ENCODE data around the gene LMO7. TPM values are rescaled to one million over a fixed set of nuclear protein-coding genes. Genes with fewer than 3 reads are reported as not detected.

LMO7 gene
- total and polyA plus RNA-seq, 2 of the 8 experiments (the other 6 are each of a cell fraction or from before 2014, with no cell fraction given): 8.1 to 28.3 TPM

GRCh38 chr13:75798353-75799255, 162.5 kb downstream of the LMO7 start:
- Histone ChIP-seq H4K91ac (replicated peaks; ENCODE audit: insufficient read length, low read length) (no peak overlapping the region), H2BK20ac (ENCODE audit: low read length) (no peak overlapping the region), H3K36me3 (ENCODE audit: control insufficient read depth in 2 of 4, insufficient read depth in 4 of 4, low read length in 3 of 4) (no peaks in the 10 kb centered on the region), H3K79me1 (ENCODE audit: low read depth, low read length) (no peaks in the 10 kb centered on the region), H4K8ac (ENCODE audit: extremely low read depth, insufficient read depth, low read length) (no peak overlapping the region), H3K23ac (ENCODE audit: insufficient read length) (no peak overlapping the region), H3K27ac (ENCODE audit: low read depth, low read length) (no peak overlapping the region), H3K14ac (ENCODE audit: insufficient read length) (no peak overlapping the region), H3K79me2 (ENCODE audit: control insufficient read depth in 1 of 2, insufficient read depth in 2 of 2, low read length in 2 of 2) (no peaks in the 10 kb centered on the region), H3K56ac (replicated peaks; ENCODE audit: insufficient read length, low read depth, low read length) (no peak overlapping the region), H3K27me3 (replicated peaks in 1 of 4; ENCODE audit: control insufficient read depth in 3 of 4, extremely low read depth in 1 of 4, insufficient read depth in 3 of 4, low read length in 3 of 4) (no peaks in the 10 kb centered on the region), H3K4ac (replicated peaks; ENCODE audit: insufficient read length, low read depth, low read length) (no peak overlapping the region), H4K20me1 (replicated peaks in 1 of 2; ENCODE audit: control insufficient read depth in 1 of 2, insufficient read depth in 2 of 2, low read length in 2 of 2) (no peaks in the 10 kb centered on the region), H3K4me3 (ENCODE audit: extremely low read depth in 1 of 4, insufficient read depth in 2 of 4, low read depth in 3 of 4, low read length in 4 of 4) (no peak overlapping the region), H3K9ac (replicated peaks in 1 of 4; ENCODE audit: extremely low read depth in 1 of 4, low read depth in 3 of 4, low read length in 3 of 4) (no peak overlapping the region), H3K18ac (ENCODE audit: extremely low read depth, low read length) (no peak overlapping the region), H2AK5ac (ENCODE audit: low read depth, low read length) (no peak overlapping the region), H2BK12ac (ENCODE audit: low read depth, low read length) (no peak overlapping the region), H2AFZ (ENCODE audit: low read length) (no peak overlapping the region), H3K4me2 (ENCODE audit: insufficient read depth in 1 of 2, low read depth in 2 of 2, low read length in 2 of 2) (no peak overlapping the region), H3K4me1 (replicated peaks in 1 of 4; ENCODE audit: control insufficient read depth in 3 of 4, insufficient read depth in 4 of 4, low read length in 3 of 4) (peaks cover 0 to 10% (median 6%) of the 10 kb centered on the region in 4 experiments; a peak in 5 of 7 replicates), H3K9me3 (ENCODE audit: insufficient read depth in 2 of 2, low read depth in 1 of 2, low read length in 1 of 2) (no peaks in the 10 kb centered on the region), H2BK5ac (ENCODE audit: low read depth, low read length) (no peak overlapping the region), H2BK120ac (replicated peaks; ENCODE audit: low read depth, low read length) (no peak overlapping the region), H3K23me2 (ENCODE audit: low read depth, low read length) (no peaks in the 10 kb centered on the region), H2BK15ac (ENCODE audit: low read length) (no peak overlapping the region), H4K5ac (ENCODE audit: insufficient read length, low read depth, low read length) (no peak overlapping the region)
- FAIRE-seq (no peak), DNase-seq (ENCODE audit: low read depth in 1 of 2, low spot score in 2 of 2) (no peak)
- ChIA-PET POLR2A (ENCODE audit: partially characterized antibody) (no interaction called here), CTCF (ENCODE audit: partially characterized antibody) (interaction anchor here (0.8 to 5.3 kb wide), 4 partner anchors 8 to 102 kb away, joined by 3 to 24 read pairs (median 4); no protein-coding TSS in a partner anchor)
- 89% methylated on average over 7 of the region's 7 CpGs; no CpG with 5 or more reads in 1 of the 2 experiments for WGBS, 2 experiments (ENCODE audit: extremely low coverage in 1 of 2, insufficient coverage in 1 of 2, insufficient read length in 1 of 2, insufficient replicate concordance in 2 of 2, low coverage in 1 of 2, low lambda C conversion rate in 2 of 2, missing lambda C conversion rate in 1 of 2)
- TF ChIP-seq CHD1 (IDR thresholded peaks at IDR 0.05; ENCODE audit: low read depth, low read length) (no peak), EGR1 (IDR thresholded peaks at IDR 0.05; ENCODE audit: borderline replicate concordance, low read depth, low read length) (no peak), PHF8 (conservative IDR thresholded peaks at IDR 0.05; ENCODE audit: low read depth, low read length) (no peak), EP300 (IDR thresholded peaks at IDR 0.05; ENCODE audit: borderline replicate concordance in 1 of 2, low read depth in 2 of 2, low read length in 2 of 2) (no peak), CTBP2 (IDR thresholded peaks at IDR 0.05; ENCODE audit: borderline replicate concordance, insufficient read depth, insufficient read length, low read length) (no peak), BACH1 (IDR thresholded peaks at IDR 0.05; ENCODE audit: low read length) (no peak), JUN (IDR thresholded peaks at IDR 0.05; ENCODE audit: low read depth, low read length) (no peak), ZNF274 (IDR thresholded peaks at IDR 0.05; ENCODE audit: borderline replicate concordance, extremely low read depth, low read length) (no peak), RBBP5 (IDR thresholded peaks at IDR 0.05; ENCODE audit: borderline replicate concordance, low read depth, low read length) (no peak), TAF7 (optimal IDR thresholded peaks at IDR 0.05; ENCODE audit: borderline replicate concordance, low read depth, low read length) (no peak), RXRA (IDR thresholded peaks at IDR 0.05; ENCODE audit: insufficient read depth, low read depth, low read length) (no peak)
